NCI-H82 treated with DMSO at 0.1 percent for 48 hours (cell line): ENCODE results near the gene ZNF521.
A peak's percentile ranks its signal among the peaks of the same experiment; 100 is the strongest.

ENCODE experiments used
- DNase-seq: peaks from one replicate; lab custom pipeline; 2025; ENCODE audit not compliant: unreplicated experiment; lab: John Stamatoyannopoulos, UW

The ZNF521 gene

GRCh38 chr18:25351777-25352628 is at the start of gene ZNF521:
ZNF521 (minus strand) TSS chr18:25352166; CDS start chr18:25350946, 1,220 bp downstream.
- DNase-seq = peak; percentile 67

GRCh38 chr18:25399554-25399953 is 47.6 kb upstream of the ZNF521 start:
- DNase-seq = no peak

- DNase-seq = no peak
These were observed 40.2 kb upstream of the ZNF521 start for GRCh38 chr18:25392192-25392591.

- no peak for DNase-seq
These were observed 21.6 kb upstream of the ZNF521 start for GRCh38 chr18:25373432-25374179.

GRCh38 chr18:25370391-25370790 is 18.4 kb upstream of the ZNF521 start:
- DNase-seq = no peak

GRCh38 chr18:25365242-25365641 is 13.3 kb upstream of the ZNF521 start:
- no peak for DNase-seq

GRCh38 chr18:25364732-25365131 is 12.8 kb upstream of the ZNF521 start:
- no peak for DNase-seq

- no peak for DNase-seq
These were observed 8.4 kb upstream of the ZNF521 start for GRCh38 chr18:25360301-25360899.

GRCh38 chr18:25353080-25353479 is 1.1 kb upstream of the ZNF521 start:
- no peak for DNase-seq

- no peak for DNase-seq
These were observed 651 bp upstream of the ZNF521 start for GRCh38 chr18:25352629-25353005.

GRCh38 chr18:25351280-25351775 is 638 bp downstream of the ZNF521 start:
- DNase-seq = no peak

GRCh38 chr18:25350489-25351251 is 1.3 kb downstream of the ZNF521 start:
- no peak for DNase-seq

- DNase-seq = no peak
These were observed 2.0 kb downstream of the ZNF521 start for GRCh38 chr18:25349926-25350487.

GRCh38 chr18:25349131-25349925 is 2.6 kb downstream of the ZNF521 start:
- no peak for DNase-seq

GRCh38 chr18:25348386-25349130 is 3.4 kb downstream of the ZNF521 start:
- DNase-seq = no peak

GRCh38 chr18:25346561-25346960 is 5.4 kb downstream of the ZNF521 start:
- DNase-seq = no peak

GRCh38 chr18:25345081-25345866 is 6.7 kb downstream of the ZNF521 start:
- DNase-seq = no peak

- no peak for DNase-seq
These were observed 10.1 kb downstream of the ZNF521 start for GRCh38 chr18:25341831-25342230.
